MM.1S (cell line): Measurements from ENCODE around the gene VSTM2L.

Source experiments
- CTCF ChIP-seq: fragments of 300-600 bp; sonication (generic); IDR thresholded peaks from 2 replicates; pipeline ENCODE4 v1.5.1; 2016; ENCODE audit warnings: antibody characterized with exemption, low read length, mixed read lengths
- EZH2phosphoT487 ChIP-seq: fragments of 300-600 bp; sonication (generic); IDR thresholded peaks from 2 replicates; pipeline ENCODE4 v1.6.1; 2018; ENCODE audit warnings: antibody characterized with exemption, low read length

GRCh38 chr20:37913567-37914366 is 10.8 kb downstream of the VSTM2L start:
- TF ChIP-seq CTCF (no peak), EZH2phosphoT487 (no peak)
